H1 (cell line): ENCODE data around the gene SLC8A3. TPM values are rescaled to one million over a fixed set of nuclear protein-coding genes. Genes with fewer than 3 reads are reported as not detected.

Source experiments
- CHD2 ChIP-seq: IDR thresholded peaks from 2 replicates; pipeline ENCODE4 v1.6.1; 2012; ENCODE audit warnings: low read length, improper control_type of control experiment
- CREB1 ChIP-seq: IDR thresholded peaks from 2 replicates; pipeline ENCODE4 v1.6.1; 2012; ENCODE audit warnings: inconsistent platforms
- GTF2F1 ChIP-seq: IDR thresholded peaks from 2 replicates; pipeline ENCODE4 v1.6.1; 2012; ENCODE audit warnings: low read depth, low read length, improper control_type of control experiment, borderline replicate concordance
- NRF1 ChIP-seq: IDR thresholded peaks from 2 replicates; pipeline ENCODE4 v1.6.1; 2011; ENCODE audit warnings: mild to moderate bottlenecking, low read depth, low read length, improper control_type of control experiment
- polyA plus RNA-seq, 7 experiments: library from polyadenylated mRNA; depleted of rRNA in 3 of 7; stranded (reverse) in 5 of 7; unstranded in 2 of 7; fragments of >200 nt in 5 of 7; fragments of 200-250 nt in 2 of 7; gene quantifications; 1 replicate in 5 of 7; 2 replicates in 1 of 7; 4 replicates in 1 of 7; pipeline versions ENCODE4 v1.2.1 to v1.2.3, GENCODE V29; 2011 to 2013; ENCODE audit warnings: missing spikeins in 2 of 7, mixed read lengths in 2 of 7
- total RNA-seq: library from RNA; stranded (reverse); fragmentation: NEBNext Ultra II Directional; extraction: Animal tissue kit (Norgen Biotek cat#: 25700); gene quantifications from 2 replicates; pipeline ENCODE4 v1.2.1, GENCODE V29; 2021

Gene SLC8A3
- total and polyA plus RNA-seq, 2 of the 8 experiments (the other 6 are each of a cell fraction or from before 2014, with no cell fraction given): 0.38 to 1.1 TPM

DNA sequence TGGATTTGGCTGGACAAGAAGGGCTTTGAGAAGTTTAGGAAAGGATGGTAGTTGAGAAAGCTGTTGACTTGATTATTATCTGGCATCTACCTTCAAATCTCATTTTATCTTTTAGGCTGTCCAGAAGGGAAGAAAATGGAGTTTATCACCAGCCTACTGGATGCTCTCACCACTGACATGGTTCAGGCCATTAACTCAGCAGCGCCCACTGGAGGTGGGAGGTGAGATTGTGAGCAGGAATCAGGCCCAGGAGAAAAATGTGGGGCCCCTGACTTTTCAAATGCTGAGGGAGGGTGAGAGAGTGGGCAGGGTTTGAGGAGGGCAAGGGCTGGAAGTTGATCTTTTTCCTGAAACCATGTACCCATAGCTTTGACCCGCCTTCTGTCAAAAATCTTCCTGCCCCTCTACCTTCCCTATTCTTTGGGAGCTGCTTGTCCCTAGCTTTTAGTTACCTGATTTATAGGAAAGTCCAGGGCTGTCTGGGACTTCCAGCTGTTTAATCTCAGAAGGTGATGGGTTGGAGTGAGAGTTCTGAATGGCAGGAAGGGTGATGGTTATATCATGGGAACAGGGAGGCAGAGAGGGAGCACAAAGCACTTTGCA lies 175.4 kb downstream of the SLC8A3 start (continued):
- TF ChIP-seq CHD2: no peak
- no peak for TF ChIP-seq GTF2F1
- peak; percentile 17; the same call in 1 of the 2 replicates for TF ChIP-seq CREB1
- no peak for TF ChIP-seq NRF1
